ENCODE data around the gene HMGB1.
A peak's percentile ranks its signal among the peaks of the same experiment; 100 is the strongest.

The HMGB1 gene

DNA sequence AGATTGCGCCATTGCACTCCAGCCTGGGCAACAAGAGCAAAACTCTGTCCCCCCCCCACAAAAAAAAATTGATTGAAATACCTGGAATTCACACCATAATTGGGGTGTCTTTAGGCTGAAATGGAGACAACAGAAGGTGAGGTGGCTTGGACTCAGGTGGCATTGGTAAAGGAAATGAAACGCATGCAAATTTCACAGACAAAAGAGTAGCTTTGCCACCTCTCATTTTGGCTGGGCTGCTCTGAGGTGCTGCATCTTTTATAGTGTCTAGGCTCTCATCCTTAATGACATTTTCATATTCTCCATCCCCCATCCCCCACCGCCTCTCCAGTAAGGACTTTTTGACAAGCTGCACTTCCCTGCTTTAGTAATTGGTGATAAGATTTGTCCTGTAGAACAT lies 36.5 kb downstream of the HMGB1 start:
- no peak for DNase-seq

GRCh38 chr13:30423891-30424290 lies 41.8 kb downstream of the HMGB1 start:
- no peak for DNase-seq

DNA sequence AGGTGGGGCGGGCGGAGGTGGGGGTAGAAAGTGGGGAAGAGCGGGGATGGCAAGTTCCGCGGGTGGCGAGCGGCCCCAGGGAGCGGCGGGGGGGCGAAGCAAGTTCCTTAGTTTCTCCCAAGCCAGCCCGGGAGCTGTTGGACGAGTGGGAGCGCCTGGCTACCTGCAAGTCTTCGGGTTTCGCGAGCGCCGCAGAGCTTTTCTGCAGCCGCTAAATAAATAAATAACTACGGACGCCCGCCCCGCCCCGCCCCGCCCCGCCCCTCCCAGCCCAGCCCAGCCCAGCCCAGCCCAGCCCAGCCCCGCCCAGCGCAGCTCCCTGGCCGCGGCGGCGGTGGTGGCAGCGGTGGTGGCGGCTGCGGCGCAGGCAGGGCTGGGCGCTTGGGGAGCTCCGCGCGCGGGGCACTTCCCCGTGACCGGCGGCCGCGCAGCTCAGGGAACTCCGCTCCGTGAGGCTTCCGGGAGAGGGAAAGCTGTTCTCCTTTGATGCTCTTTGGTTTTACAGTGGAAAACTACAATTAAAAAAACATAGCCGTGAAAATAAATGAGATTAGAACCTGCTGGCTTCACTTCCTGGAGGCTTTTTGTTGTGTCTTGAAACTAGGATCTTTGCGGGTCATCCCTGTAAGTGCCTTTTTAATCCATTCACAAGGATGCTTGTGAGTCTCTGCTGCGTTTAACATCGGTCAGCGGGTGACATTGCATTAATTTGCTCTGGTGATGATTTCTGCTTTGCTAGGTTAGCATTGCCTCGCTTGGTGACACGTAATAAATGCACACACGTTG lies 43.5 kb downstream of the HMGB1 start, which contains the start of gene UBE2L5:
Gene UBE2L5 (plus strand): TSS at position 440 of the 786 bp plus-strand sequence. CDS start 5,498 bp downstream, outside the sequence.
- peak; percentile 89 for DNase-seq

DNA sequence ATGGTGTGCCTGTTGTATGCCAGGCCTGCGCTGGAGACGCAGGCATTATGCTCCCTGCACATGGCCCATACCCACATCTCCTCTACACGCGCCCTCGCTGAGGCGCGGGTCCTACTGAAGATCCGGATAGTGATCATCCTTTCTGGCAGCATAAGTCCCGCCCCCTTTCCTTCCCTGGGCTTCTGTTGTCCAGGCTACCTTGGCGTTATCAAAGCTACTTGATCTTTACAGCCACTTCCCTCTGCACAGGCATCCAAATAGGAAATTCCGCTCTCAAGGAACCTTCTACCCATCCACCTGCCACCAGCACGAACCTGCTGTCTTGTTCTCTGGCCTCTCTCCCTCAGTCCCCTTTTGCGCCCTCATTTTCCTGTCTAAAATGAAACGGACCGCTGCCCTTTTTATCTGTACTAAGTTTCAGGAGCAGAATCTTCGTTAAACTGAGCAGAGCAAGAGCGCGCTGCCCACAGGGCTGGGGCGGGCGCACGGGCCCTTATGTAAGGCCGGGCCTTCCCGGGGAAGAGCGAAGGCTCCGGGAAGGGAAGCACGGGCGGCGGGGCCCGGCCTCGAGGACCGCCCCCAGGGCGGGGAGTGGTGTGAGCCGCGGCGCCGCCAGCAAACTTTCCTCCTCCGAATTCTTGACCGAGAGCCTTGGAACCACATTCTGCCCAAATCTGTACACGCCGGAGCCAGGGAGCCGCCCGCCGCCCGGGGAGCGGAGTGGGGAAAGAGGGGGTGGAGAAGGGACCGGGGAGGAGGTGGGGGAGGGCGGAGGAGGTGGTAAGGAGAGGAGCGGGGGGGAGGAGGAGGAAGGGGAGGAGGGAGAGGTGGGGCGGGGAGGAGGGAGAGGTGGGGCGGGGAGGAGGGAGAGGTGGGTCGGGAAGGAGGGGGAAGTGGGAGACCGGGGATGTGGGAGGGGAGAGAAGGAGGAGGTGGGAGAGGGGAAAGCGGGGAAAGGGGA lies 44.4 kb downstream of the HMGB1 start:
- peak; percentile 86 for DNase-seq

DNA sequence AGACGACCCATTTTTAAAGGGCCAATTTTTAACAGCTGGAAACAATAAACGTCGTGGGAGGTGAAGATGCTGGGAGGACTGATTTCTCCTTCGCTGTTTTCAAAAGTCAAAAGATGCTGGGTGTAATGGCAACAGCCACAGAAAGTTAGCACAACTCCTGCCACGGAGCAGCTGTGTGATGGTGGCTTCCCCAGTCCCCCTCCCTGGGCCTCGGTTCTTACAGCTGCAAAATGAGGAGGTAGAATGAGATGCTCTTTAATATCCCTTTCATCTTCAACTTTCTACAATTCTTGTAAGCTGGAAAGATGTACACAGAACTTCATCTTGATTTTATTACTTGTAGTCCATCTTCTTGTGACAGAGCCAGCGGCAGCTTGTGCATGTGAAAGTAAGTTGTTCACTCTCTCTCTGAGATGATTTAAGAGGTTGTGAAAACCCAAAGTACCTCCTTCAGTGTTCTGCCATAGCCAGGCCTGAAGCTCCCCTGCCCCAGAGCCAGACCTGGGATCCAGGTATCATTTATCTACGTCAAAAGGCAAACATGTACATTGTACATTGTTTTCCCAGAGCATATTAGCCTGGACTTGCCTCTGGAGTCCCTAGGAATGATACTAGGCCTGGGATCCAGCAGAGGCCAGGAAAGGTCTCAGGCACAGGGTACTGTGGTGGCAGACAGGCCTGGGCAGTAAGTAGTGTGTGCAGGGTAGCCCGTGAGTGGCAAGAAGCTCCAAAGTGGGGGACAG lies 46.8 kb downstream of the HMGB1 start:
- no peak for DNase-seq

GRCh38 chr13:30418075-30418716 lies 47.5 kb downstream of the HMGB1 start:
- no peak for DNase-seq

DNA sequence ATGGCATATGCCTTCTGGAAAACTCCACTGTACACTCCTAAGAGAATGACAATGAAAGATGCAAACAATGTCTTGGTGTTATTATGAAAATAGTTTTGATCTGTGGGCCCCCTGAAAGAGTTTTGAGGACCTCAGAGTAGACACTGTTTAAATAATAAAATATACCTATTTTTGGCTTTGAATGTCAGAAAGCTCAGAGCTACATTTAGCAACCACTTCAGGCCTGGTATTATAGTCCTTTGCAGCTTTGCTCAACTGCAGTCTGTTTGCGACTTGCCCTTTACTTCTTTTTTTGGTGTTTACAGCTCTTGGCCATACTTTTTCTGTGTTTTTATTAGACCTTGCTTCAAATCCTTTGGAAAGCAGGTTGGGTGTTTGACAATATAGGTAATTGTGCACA lies 49.3 kb downstream of the HMGB1 start:
- no peak for DNase-seq

GRCh38 chr13:30415430-30416030 lies 50.2 kb downstream of the HMGB1 start:
- no peak for DNase-seq

- no peak for DNase-seq
These were observed 51.9 kb downstream of the HMGB1 start for GRCh38 chr13:30413842-30414241.

DNA sequence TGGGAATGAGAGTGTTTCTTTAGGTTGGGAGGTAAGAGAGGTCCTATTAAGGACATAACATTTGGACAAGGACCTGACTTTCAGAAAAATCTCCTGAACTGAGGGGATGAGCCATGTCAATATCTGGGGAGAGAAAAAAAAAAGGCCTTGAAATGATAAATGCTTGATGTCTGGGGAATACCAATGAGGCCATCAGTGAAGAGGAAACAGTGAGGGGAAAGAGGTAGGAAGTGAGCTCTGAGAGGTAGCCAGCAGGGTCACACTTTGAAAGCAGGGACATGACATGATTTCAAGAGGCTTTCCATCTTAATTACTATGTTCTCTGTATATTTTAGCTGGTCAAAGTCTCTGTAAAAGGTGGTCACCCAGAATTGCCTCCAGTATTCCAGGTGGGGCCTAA lies 53.4 kb downstream of the HMGB1 start:
- no peak for DNase-seq

GRCh38 chr13:30410705-30411125 lies 55.0 kb downstream of the HMGB1 start:
- no peak for DNase-seq

- peak; percentile 17 for DNase-seq
These were observed 55.6 kb downstream of the HMGB1 start for GRCh38 chr13:30409886-30410704.

GRCh38 chr13:30408319-30409101 lies 57.2 kb downstream of the HMGB1 start:
- DNase-seq, result peak; percentile 98

DNA sequence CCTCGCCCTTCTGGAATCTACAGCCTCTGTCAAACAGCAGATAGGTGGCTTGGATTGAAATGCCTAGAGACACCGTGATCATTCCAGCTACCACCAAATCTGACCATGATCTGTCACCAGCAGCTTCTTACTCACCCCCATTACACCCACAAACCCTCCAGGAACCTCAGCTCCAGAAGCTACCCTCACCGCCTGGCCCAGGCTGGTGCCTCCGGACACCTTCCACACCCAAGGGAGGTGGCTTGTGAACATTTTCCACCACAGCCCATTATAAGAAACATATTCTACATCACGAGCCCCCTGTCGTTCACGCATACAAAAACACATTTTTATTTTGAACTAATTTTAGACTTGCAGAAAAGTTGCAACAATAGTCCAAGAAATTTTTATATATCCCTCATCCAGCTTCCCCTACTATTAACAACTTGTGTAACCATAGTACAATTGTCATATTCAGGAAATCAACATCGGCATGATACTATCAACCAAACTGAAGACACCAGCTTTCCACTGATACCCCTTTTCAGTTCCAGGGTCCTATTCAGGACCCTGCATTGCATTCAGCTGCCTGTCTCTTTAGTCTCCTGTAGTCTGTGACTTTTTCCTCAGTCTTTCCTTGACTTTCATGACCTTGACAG lies 58.8 kb downstream of the HMGB1 start:
- DNase-seq, result no peak

Measured in DMS53 (cell line).